ENCODE results near the gene DGKQ. TPM values are rescaled to one million over a fixed set of nuclear protein-coding genes. Genes with fewer than 3 reads are reported as not detected.
"Not testable (repeated sequence)": the region's sequence is repeated elsewhere in the genome, so short reads cannot be mapped to it uniquely, and the experiment has no call there.

The DGKQ gene
- polyA plus RNA-seq, 1 experiment = 4.5 TPM

DNA sequence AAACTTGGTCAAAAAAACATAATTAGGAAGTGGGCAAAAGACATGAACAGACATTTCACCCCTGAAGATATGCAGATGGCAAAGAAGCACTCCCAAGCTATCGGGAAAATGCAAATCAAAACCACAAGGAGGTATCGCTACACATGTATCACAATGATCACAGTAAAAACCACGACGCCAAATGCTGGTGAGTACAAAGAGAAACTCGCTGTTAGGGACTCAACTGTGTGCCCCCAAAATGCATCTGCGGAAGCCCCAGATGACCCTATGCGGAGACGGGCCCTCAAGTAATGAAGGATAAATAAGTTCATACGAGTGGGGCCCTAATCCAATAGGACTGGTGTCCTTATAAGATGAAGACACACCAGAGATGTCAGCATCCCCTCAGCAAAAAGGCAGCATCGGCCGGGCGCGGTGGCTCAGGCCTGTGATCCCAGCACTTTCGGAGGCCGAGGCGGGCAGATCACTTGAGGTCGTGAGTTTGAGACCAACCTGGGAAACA, 51.5 kb downstream of the DGKQ start:
- DNase-seq (ENCODE audit: low read depth, low spot score) = no peak
- Histone ChIP-seq H3K27ac (ENCODE audit: low read depth, low read length) (no peak overlapping the region), H3K9me3 (ENCODE audit: control insufficient read depth, insufficient read depth, low read length) (peaks cover 5% of the 10 kb centered on the region), H3K27me3 (ENCODE audit: control insufficient read depth, insufficient read depth, low read length) (no peaks in the 10 kb centered on the region), H3K4me3 (ENCODE audit: low read depth, low read length) (no peak overlapping the region)
- TF ChIP-seq, protein P1, sequence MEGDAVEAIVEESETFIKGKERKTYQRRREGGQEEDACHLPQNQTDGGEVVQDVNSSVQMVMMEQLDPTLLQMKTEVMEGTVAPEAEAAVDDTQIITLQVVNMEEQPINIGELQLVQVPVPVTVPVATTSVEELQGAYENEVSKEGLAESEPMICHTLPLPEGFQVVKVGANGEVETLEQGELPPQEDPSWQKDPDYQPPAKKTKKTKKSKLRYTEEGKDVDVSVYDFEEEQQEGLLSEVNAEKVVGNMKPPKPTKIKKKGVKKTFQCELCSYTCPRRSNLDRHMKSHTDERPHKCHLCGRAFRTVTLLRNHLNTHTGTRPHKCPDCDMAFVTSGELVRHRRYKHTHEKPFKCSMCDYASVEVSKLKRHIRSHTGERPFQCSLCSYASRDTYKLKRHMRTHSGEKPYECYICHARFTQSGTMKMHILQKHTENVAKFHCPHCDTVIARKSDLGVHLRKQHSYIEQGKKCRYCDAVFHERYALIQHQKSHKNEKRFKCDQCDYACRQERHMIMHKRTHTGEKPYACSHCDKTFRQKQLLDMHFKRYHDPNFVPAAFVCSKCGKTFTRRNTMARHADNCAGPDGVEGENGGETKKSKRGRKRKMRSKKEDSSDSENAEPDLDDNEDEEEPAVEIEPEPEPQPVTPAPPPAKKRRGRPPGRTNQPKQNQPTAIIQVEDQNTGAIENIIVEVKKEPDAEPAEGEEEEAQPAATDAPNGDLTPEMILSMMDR (IDR thresholded peaks at IDR 0.05; ENCODE audit: low read depth, low read length) = no peak
- CTCF ChIA-PET = no interaction called here
- POLR2A ChIA-PET = no interaction called here

DNA sequence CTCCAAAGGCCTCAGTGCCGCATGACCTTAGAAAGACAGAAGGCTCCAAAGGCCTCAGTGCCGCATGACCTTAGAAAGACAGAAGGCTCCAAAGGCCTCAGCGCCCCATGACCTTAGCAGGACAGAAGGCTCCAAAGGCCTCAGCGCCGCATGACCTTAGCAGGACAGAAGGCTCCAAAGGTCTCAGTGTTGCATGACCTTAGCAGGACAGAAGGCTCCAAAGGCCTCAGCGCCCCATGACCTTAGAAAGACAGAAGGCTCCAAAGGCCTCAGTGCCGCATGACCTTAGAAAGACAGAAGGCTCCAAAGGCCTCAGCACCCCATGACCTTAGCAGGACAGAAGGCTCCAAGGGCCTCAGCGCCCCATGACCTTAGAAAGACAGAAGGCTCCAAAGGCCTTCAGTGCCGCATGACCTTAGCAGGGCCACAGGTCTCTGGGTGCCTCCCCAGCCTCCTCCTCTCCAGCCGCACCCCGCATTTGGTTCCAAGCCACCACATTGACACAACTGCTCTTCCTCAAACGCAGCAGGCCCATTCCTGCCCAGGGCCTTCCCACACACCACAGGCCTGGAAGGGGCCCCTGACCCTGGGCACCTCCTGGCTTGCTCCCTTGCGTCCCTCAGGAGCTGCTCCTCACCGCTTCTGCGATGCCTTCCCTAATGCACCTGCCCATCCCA, 54.2 kb downstream of the DGKQ start:
- CTCF ChIA-PET = interaction anchor here (1.0 kb wide), 1 partner anchor 9 kb away, joined by 3 read pairs; no protein-coding TSS in a partner anchor
- POLR2A ChIA-PET; H3K4me3 ChIP-seq (ENCODE audit: low read depth, low read length); H3K9me3 ChIP-seq (ENCODE audit: control insufficient read depth, insufficient read depth, low read length); DNase-seq (ENCODE audit: low read depth, low spot score); H3K27ac ChIP-seq (ENCODE audit: low read depth, low read length); H3K27me3 ChIP-seq (ENCODE audit: control insufficient read depth, insufficient read depth, low read length): not testable (repeated sequence)

DNA sequence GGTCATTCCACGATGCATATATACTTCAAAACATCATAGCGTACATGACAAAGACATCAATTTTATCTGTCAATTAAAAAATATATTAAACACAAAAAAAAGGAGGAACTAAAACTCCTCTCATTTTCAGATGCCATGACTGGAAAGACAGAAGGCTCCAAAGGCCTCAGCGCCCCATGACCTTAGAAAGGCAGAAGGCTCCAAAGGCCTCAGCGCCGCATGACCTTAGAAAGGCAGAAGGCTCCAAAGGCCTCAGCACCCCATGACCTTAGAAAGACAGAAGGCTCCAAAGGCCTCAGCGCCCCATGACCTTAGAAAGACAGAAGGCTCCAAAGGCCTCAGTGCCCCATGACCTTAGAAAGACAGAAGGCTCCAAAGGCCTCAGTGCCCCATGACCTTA, 54.8 kb downstream of the DGKQ start:
- POLR2A ChIA-PET; DNase-seq (ENCODE audit: low read depth, low spot score); H3K27me3 ChIP-seq (ENCODE audit: control insufficient read depth, insufficient read depth, low read length); H3K4me3 ChIP-seq (ENCODE audit: low read depth, low read length); H3K27ac ChIP-seq (ENCODE audit: low read depth, low read length); H3K9me3 ChIP-seq (ENCODE audit: control insufficient read depth, insufficient read depth, low read length): not testable (repeated sequence)
- CTCF ChIA-PET = interaction anchor here (1.0 kb wide), 1 partner anchor 9 kb away, joined by 3 read pairs; no protein-coding TSS in a partner anchor

DNA sequence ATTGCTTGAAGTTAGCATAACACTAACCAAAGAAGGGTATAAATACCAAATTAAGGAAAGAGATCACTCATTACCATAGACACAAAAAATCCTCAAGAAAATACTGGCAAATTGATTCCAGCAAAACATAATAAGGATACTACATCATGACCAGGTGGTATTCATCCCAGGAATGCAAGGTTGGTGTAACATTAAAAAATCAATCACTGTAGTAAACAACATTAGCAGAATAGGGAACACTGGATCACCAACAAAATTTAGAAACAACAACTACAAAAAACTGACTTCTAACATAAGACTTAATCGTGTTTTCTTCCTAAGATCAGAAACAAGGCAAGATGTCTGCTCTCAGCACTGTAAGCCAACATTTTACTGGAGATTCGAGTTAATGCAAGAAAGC, 55.4 kb downstream of the DGKQ start:
- CTCF ChIA-PET = interaction anchor here (1.0 kb wide), 1 partner anchor 10 kb away, joined by 3 read pairs; no protein-coding TSS in a partner anchor
- Histone ChIP-seq H3K9me3 (ENCODE audit: control insufficient read depth, insufficient read depth, low read length) (peaks cover 5% of the 10 kb centered on the region), H3K4me3 (ENCODE audit: low read depth, low read length) (no peak overlapping the region), H3K27ac (ENCODE audit: low read depth, low read length) (no peak overlapping the region), H3K27me3 (ENCODE audit: control insufficient read depth, insufficient read depth, low read length) (no peaks in the 10 kb centered on the region)
- TF ChIP-seq, protein P1 (IDR thresholded peaks at IDR 0.05; ENCODE audit: low read depth, low read length) = no peak
- no peak for DNase-seq (ENCODE audit: low read depth, low spot score)
- POLR2A ChIA-PET = no interaction called here

DNA sequence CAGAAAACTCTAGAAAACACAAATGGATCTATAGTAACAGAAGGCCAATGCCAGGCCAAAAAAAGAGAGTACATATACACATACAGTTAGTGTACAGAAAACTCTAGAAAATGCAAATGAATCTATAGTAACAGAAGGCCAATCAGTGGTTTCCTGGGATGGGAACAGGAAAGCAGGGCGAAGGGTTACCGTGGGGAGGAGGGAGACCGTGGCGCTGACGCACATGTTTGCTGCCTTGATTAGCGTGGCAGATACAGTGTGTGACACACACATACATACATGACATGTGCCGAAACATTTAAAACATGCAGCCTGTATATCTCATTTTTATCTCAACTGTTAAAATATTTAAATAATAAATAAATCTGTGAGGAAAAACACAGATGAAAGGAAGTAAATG, 55.9 kb downstream of the DGKQ start:
- TF ChIP-seq, protein P1 (IDR thresholded peaks at IDR 0.05; ENCODE audit: low read depth, low read length) = no peak
- no peak for DNase-seq (ENCODE audit: low read depth, low spot score)
- ChIA-PET CTCF (no interaction called here), POLR2A (no interaction called here)
- Histone ChIP-seq H3K9me3 (ENCODE audit: control insufficient read depth, insufficient read depth, low read length) (peaks cover 5% of the 10 kb centered on the region), H3K4me3 (ENCODE audit: low read depth, low read length) (no peak overlapping the region), H3K27me3 (ENCODE audit: control insufficient read depth, insufficient read depth, low read length) (no peaks in the 10 kb centered on the region), H3K27ac (ENCODE audit: low read depth, low read length) (no peak overlapping the region)

DNA sequence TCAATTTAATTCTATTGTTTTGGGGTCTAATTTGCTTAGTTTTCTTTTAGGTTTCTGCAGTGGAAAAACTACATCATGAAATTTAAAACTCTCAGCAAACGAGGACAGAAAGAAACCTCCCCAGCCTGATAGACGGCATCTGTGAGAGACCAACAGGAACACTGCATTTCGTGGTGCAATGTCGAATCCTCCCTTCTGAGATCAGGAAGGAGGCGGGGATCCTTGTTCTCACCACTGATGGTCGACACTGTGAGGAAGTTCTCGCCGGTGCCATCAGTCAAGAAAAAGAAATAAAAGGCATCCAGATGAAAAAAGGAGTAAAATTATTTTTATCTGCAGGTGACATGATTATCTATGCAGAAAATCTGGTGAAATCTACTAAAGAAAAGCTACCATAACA, 57.8 kb downstream of the DGKQ start:
- POLR2A ChIA-PET = no interaction called here

More for the DNA sequence above, 57.8 kb downstream of the DGKQ start:
- DNase-seq (ENCODE audit: low read depth, low spot score) = no peak
- CTCF ChIA-PET = no interaction called here
- Histone ChIP-seq H3K4me3 (ENCODE audit: low read depth, low read length) (no peak overlapping the region), H3K27me3 (ENCODE audit: control insufficient read depth, insufficient read depth, low read length) (no peaks in the 10 kb centered on the region), H3K27ac (ENCODE audit: low read depth, low read length) (no peak overlapping the region), H3K9me3 (ENCODE audit: control insufficient read depth, insufficient read depth, low read length) (peaks cover 5% of the 10 kb centered on the region)
- TF ChIP-seq, protein P1 (IDR thresholded peaks at IDR 0.05; ENCODE audit: low read depth, low read length) = no peak
